SKM-1 (cell line): Measurements from ENCODE around the gene KRTAP10-4.
"Not testable (repeated sequence)": the region's sequence is repeated elsewhere in the genome, so short reads cannot be mapped to it uniquely, and the experiment has no call there.

ENCODE experiments used
- DNase-seq: peaks from one replicate; lab custom pipeline; 2025; ENCODE audit not compliant: unreplicated experiment; lab: John Stamatoyannopoulos, UW

KRTAP10-4 gene

GRCh38 chr21:44596068-44596725, 22.7 kb downstream of the KRTAP10-4 start:
- no peak for DNase-seq

- no peak for DNase-seq
Measured at GRCh38 chr21:44598061-44598460, 24.5 kb downstream of the KRTAP10-4 start.

DNA sequence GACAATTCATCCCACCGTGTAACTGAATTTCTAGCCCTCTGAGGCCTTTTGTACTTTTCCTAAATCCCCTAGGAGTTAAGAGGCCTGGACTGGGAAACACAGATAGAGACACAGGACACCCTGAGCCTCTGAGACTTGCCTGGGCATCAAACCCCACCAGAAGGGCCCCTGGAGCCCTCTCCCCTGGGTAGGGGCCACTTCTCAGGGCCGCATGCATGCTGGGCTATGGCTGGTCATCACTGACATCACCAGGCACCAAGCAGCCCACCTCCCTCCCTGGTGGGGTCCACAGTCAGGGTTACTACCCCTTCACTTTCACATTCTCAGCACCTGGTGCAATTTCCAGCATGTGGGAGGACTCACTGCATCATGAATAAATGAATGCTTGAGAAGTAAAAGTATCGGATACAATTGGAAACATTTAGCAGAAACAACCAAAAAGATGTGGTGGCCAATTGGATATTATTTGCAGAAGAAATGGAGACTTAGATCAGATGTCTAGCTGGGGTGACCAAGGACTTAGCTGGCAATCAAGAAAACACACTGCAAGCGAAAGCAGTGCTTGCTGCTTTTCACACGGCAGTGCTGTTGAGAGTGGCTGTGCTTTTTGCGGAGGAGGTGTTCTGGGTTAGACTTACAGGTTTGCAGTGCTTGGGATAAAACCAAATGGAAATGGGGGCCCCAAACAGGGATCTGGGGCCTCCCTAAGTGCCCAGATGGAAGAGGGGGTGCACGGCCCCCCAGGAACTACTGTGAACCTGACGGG, 25.9 kb downstream of the KRTAP10-4 start:
- DNase-seq, result no peak

- not testable (repeated sequence) for DNase-seq
Measured at GRCh38 chr21:44600118-44600978, 26.8 kb downstream of the KRTAP10-4 start, which contains the start of gene KRTAP10-7. Gene KRTAP10-7, plus strand, starts transcription at chr21:44600597. Its CDS starts 25 bp downstream, at chr21:44600622.

DNA sequence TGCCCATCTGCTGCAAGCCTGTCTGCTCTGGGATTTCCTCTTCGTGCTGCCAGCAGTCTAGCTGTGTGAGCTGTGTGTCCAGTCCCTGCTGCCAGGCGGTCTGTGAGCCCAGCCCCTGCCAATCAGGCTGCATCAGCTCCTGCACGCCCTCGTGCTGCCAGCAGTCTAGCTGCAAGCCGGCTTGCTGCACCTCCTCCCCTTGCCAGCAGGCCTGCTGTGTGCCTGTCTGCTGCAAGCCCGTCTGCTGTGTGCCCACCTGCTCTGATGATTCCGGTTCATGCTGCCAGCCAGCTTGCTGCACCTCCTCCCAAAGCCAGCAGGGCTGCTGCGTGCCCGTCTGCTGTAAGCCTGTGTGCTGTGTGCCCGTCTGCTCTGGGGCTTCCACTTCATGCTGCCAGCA, 27.6 kb downstream of the KRTAP10-4 start:
- DNase-seq, result not testable (repeated sequence)

GRCh38 chr21:44601596-44602462, 28.3 kb downstream of the KRTAP10-4 start:
- no peak for DNase-seq

- DNase-seq, result no peak
Measured at GRCh38 chr21:44602463-44602850, 28.9 kb downstream of the KRTAP10-4 start.

DNA sequence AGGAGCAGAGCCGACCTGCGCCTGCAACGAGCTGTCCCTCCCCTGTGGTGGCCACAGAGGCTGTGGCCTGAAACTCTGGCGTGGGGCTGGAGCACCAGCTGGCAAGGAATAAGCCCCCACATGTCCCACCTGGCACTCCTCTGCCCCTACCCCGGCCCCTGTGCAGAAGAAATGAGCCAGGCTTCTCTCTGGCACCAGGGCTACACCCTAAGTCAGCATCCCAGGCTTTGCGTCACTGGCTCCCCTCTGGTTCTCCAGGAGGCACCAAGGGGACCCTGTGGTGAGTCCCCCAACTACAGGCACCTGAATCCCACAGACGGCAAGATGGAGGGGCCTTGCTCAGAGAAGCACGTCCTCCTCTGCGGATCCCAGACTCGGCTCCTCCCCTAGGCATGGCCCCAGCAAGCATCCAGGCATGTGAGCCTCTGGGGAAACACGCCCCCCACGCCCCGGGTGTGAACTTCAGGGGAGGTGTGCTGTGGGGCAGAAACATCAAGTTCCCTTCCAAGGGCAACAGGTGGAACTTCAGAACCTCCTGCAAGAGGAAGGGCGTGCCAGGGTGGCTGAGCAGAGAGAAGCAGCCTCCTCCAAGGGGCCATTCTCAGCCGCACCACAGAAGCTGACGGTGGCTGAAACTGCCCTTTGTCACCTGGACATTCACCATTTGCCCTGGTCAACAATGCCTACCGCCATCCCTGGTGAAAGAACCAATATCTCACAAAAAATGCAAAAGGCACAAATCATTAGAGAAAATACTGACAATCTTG, 29.8 kb downstream of the KRTAP10-4 start:
- DNase-seq, result no peak

GRCh38 chr21:44603911-44604310, 30.4 kb downstream of the KRTAP10-4 start:
- no peak for DNase-seq

- DNase-seq, result no peak
Measured at GRCh38 chr21:44606495-44606894, 33.0 kb downstream of the KRTAP10-4 start.

GRCh38 chr21:44609193-44609592, 35.7 kb downstream of the KRTAP10-4 start:
- no peak for DNase-seq

GRCh38 chr21:44610157-44610843, 36.8 kb downstream of the KRTAP10-4 start:
- DNase-seq, result not testable (repeated sequence)

- DNase-seq, result no peak
Measured at GRCh38 chr21:44611551-44611950, 38.0 kb downstream of the KRTAP10-4 start.

- no peak for DNase-seq
Measured at GRCh38 chr21:44612029-44612486, 38.5 kb downstream of the KRTAP10-4 start, which contains the start of gene KRTAP10-8. Gene KRTAP10-8, plus strand, starts transcription at chr21:44612079. Its CDS starts 22 bp downstream, at chr21:44612101.

DNA sequence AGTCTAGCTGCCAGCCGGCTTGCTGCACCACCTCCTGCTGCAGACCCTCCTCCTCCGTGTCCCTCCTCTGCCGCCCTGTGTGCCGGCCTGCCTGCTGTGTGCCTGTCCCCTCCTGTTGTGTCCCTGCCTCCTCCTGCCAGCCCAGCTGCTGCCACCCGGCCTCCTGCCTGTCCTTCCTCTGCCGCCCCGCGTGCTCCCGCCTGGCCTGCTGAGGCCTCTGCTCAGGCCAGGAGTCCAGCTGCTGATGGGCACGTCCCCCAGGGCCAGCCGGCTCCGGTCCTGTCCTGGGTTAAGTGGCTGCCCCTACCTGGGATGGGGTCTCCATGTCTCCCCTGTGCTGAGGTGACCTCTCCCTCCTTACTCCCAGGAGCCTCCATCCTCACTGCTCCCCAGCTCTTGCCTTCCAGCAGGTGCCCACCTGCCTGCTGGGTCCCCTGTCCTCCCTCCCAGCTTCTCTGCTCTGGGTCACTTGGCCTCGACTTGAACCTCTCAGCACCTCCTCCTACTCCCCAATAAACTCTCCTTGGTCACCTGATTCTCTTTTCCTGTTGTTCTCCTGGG, 39.2 kb downstream of the KRTAP10-4 start:
- DNase-seq, result no peak

DNA sequence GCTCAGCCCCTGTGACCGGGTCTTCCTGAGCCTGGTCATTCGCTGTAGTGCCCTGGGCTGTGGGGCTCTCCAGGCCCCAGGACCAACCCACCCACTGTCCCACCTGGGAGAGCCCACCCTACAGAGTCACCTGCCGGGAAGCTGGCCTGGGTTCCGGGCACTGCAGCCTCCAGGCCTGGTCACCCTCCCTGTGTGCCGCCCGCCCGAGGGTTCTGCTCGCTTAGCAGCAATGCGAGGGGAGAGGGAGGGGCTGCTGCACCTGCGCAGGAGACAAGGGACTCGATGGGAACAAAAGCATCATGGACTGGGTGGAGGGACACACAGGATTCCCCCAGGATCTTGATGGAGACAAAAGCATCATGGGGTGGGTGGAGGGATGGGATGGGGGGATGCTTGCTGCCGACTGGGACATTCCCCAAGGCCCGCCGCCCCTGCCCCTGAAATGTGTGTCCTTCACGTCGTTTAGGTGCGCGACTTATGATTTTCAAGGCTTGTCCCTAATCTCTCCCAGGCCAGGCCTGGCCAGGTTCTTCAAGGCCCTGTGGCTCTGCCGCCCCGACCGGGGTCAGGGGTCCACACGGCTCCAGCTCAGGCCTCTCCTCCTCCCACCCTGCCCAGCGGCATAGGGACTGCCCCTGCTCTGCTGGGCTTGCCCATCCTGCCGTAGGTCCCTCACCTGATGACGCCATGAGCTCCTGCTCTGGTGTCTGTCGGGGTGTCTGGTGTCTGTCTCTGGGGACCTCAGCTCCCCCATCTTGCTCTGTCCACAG, 40.0 kb downstream of the KRTAP10-4 start:
- DNase-seq, result no peak

GRCh38 chr21:44614161-44614631, 40.7 kb downstream of the KRTAP10-4 start:
- DNase-seq, result no peak

DNA sequence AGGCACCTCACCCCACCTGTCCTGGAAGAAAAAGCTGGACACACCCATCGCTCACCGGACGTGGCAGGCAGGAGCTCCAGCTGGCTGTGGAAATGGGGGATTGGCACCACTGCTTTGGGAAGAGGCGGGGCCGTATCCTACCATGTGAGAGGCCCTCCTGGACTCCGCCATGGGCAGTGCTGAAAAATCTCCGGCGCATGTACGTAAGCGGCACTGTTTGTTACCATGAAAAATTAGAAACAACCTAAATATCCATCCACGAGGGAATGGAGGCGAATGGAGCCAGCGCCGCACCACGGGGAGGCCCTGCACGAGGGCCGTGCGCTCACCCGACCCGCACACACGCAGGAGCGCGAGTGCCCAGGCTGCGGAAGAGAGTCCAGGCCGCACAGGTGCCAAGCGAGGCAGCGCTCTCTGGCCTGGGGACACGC, 41.4 kb downstream of the KRTAP10-4 start:
- no peak for DNase-seq
